Middle frontal gyrus (tissue), 1 donor: ENCODE results near the gene DOLPP1.

Experiments used
- DNase-seq: peaks from one replicate; pipeline ENCODE4 v3.0.0-alpha.2; 2015; ENCODE audit warnings: low spot score; ENCODE audit errors: extremely low spot score

The DOLPP1 gene

DNA sequence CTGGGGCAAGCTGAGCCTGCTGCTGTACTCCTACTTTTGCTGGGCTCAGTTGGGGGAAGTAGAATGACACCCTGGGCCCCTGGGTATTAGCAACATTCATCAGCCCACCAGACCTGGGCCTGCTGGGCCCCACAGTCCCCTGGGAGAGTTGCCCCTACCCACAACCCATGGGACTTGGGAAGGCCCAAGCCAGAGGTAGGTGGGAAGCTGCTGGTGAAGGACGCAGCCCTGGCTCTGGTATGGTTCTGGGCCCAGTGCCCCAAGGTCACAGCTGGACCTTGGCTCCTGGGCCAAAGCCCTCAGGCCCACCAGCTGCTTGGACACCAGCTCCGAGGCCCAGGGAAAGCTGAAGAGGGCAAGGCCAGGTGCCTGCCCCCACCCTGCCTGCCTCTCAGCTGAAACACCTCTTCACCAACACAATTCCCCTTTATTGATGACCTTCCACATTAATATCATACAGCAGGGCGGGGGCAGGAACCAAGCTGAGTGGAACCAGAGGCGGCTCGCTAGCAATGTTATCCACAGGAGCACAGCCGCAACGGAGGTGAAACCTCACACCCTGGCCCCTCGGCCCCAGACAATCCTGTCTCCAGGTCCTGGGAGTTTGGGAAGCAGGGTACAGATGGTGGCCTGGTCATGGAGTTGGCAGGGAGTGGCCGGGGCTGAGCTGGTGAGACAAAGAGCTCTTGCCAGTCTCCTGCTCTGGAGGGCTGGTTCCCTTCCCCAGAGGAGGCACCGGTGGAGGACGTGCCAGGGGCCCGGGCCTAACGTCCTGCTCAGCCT lies 13.7 kb downstream of the DOLPP1 start:
- no peak for DNase-seq

DNA sequence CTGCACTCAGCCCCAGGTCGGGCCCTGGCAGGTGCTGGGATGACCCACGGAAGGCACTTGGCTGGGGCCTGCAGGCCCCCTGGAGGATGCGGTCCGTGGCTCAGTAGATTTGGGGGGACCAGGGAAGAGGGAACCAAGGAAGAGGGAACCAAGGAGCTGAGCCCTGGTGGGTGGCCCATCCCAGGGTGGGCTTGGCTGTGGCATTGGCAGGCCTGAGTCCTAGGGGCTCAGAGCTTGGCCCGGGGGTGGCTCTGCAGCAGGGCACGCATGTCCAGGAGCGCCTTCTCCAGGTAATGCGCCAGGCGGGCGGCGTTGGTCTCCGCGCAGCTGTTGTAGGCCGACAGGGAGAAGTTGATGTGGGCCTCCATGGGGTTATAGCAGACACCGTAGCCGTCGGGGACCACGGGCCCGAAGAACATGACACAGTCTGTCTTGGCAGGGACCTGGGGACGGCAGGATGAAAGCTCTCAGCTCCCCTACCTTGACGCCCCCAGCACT lies 14.3 kb downstream of the DOLPP1 start:
- no peak for DNase-seq

DNA sequence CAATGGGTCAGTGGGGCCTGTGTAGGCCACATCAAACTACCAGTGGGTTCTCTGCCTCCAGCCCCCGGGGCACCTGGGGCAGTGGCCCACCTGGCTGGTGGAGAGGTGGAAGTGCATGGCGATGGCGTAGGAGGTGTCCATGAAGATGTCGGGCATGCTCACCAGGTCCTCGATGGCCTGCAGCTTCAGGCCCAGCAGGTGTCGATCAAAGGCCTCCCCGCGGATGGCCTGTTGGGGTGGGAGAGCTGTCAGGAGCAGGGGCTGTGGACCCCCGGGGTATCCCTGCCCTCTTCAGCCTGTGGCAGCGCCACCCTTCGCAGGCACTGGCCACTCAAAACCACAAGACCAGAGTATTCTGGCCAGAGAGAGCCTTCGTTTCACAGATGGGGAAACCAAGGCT lies 15.0 kb downstream of the DOLPP1 start:
- no peak for DNase-seq

DNA sequence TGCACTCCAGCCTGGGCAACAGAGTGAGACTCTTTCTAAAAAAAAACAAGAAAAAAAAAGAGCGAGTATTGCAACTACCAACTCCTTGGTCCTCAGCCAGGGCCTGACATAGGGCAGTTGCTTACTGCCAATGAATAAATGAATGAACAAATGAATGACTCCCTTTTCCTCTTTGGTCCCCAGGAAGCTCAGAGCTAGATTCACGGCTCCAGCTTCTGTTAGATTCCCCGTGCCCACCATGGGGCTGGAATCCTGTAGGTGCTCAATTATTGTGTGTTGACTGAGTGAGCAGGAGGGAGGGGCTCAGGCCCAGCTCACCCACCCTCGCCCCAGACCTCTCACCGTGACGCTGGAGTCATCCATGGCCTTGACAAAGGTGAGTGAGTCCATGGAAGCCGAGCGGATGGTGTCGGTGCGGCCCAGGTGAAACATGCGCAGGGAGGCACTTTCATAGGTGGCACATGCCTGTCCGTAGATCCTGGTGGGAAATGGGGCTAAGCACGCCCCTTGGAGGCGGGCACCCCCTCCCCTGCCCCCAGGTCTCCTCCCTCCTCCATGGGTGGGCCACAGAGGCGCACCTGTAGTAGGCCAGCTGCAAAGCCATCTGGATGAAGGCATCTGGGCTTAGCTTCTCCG lies 16.9 kb downstream of the DOLPP1 start:
- no peak for DNase-seq

DNA sequence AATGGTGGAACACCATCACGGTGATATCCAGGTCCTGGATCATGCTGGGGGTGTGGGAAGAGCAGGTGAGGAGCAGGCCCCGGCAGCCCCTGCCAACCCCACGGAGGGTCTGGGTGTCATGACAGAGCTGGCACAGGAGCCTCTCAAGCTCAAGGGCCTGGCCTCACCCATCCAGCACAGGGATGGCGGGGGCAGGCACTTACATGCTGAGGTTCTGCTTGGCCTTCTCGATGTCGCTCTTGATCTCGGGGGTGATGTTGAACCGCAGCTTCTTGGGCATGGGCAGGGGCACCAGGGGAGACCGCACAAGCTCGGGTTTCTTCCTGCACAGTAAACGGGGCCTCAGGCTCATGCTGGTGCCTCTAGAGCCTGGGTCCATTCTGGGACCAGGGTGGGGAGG lies 17.4 kb downstream of the DOLPP1 start:
- DNase-seq: no peak

DNA sequence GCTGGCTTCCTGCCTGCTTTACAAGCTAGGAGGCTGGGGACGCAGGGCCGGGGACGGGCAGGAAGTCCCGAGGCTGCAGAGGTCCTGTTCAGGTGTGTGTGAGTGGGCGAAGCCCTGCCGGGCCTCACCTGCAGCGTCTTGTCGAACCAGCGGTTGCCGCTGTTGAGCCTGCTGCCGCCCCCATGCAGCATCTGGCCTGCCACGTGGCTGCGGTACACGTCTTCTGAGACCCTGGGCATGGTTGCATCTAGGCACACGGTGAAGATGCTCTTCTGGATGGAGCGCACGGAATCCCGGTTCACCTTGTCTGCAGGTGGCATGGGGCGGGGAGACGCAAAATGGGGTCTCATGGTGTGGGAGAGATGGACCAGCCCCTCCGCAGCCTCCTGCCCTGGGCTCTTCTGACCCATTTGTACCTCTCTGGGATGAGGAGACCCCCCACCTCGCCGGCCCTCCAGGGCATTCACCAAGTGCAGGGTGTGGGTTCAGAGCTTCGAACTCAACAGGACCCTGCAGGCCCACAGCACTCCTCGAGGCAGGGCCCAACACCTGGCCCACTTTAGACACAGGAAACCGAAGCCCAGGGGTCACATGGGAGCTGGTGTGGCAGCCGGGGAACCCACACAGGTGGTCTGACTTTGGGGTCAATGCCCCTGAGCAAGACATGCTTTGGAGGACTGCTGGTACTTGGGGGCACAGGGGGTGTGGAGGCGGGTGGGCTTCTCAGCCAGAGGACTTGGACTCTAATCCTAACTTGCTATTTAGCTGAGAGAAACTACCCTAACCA lies 19.7 kb downstream of the DOLPP1 start:
- DNase-seq: no peak

DNA sequence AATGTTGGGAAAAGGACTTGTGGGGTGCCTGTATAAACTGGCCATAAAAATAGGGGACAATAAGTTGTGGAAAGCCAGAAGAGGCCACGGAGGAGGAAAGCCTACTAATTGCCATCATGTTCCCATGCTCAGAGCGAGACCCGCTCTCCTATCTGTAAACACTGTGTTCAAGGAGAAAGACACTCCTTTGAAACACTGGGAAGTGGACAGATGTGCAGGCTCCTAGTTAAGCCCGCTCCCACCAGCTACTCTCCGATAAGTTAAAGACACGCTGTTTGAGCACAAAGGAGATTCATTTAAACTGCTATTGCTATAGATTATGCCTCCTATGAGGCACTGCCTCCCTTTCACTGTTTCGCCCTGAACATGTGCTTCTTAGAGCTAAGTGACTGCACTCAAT lies 20.4 kb downstream of the DOLPP1 start:
- no peak for DNase-seq

DNA sequence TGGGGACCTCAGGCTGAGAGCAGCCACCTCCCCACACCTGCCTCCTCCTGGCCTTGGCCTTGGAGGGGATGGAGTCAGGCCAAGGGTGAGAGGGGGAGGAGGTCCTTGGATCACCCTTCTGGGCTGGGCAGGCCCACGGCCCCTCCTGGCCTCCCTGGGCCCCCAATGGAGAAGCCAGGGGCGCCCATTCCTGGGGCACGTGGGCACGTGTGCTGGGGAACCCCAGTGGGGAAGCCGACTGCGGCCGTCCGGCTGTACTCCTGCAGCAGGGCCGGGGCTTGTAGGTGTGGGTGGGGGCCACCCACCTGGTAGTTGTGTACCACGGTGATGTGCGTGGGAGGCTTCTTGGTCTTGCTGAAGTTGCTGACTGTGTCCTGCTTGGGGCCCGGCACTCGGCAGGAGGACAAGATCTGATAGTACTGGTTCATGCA lies 21.2 kb downstream of the DOLPP1 start:
- no peak for DNase-seq

DNA sequence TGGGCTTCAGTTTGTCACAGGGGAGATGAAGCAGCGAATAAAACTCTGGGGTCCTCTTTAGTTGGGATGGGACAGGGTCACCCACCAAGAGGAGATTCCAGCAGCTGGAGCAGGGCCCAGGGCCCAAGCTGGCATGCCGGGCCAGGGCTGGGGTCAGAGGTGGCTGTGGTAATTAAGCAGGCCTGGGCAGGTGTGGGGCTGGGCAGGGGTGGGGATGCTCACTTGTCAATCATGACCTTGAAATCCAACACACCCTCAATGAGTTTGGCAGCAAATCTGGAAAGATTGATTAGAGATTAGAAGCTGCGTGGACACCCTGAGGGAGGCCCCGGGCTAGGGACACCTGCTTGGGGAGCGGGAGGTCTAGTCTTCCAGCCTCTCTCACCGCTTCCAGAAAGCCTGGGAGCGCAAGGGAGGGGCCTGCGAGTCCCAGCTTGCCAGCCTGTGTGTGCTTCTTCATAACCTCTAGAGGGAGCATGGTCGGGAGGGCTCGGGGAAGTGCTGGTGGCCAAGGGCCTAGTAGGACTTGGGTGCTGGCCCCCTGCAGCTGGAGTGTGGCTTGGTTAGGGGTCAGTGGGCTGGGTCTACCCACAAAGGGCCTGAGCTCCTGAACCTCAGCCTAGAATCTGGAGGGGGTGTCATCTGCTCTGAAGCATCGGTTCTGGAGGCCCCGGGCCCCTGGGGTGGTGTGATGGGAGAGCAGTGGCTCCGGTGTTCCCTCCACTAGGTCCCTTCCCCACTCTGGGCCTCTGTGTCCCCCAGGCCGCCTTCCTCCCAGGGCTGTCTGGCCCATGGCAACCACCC lies 22.1 kb downstream of the DOLPP1 start:
- no peak for DNase-seq

DNA sequence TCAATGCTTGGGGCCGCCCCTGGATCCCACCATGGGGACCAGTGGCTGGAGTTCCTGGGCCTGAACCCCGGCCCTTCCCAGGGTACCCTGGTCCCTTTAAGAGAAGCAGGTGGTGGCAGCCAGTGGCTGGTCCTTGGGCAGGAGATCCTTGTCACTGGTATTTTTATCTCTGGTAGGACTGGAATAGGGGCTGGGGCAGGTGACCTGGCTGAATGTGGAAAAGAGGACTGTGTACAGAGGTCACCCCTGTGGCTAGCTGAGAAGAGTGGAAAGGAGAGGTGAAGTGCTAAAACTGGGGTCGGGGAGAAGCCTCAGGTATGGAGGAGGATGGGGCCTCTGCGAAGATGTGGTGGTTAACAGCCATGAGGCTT lies 22.7 kb downstream of the DOLPP1 start:
- no peak for DNase-seq

DNA sequence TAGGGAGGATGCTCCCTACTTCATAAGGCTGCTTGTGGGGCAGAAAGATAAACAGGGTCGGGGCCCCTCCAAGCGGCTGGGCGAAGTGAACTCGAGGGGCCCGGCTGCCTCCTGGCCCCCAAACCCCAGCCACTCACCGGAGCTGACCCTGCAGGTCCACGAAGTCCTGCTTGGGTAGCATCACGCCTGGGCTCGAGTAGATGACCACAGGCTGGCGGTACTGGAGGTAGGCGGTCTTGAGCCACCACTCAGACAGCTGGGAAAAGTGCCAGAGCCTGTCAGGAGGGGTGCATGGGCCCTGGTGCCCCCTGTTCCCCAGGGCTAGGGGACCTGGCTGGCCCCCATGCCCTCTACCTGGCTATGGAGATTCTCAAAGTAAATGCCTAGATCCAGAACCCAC lies 23.1 kb downstream of the DOLPP1 start:
- DNase-seq: no peak

DNA sequence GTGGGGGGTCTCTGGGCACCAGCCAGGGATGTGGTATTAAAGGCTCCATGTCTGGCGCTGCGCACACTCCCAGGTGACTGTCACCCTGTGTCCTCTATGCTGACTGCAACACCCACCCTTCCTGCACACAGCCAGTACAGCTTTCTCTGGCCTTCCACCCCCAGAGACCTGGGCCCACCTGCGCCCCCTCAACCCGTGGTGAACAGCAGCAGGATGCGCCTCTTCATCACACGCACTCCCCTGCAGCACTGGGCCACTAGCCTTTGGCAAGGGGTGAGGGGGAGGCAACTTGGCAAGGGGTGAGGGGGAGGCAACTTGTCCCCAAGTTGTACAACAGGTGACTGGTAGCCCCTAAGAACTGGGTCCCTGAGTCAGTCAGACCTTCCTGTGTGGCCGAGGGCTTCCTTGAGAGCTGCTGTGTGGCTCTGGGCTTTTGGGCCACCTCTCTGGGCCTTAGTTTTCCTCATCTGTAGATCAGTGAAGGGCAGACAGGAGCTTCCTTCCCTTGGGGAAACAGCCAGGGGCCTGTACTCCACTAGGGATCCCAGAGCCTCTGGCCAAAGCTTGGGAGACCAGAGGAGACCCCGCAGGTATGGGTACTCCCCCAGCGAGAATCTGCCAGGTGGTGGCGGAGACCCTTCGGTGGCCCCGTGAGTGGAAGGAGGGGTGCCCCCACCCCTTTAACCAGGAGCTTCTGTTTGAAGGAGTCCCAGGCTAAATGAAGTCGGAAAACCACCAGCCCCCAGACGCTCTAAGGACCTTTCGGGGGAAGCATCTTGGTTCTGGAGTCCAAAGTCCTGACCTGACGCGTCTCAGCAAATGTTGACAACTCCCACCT lies 25.2 kb downstream of the DOLPP1 start:
- DNase-seq: no peak

DNA sequence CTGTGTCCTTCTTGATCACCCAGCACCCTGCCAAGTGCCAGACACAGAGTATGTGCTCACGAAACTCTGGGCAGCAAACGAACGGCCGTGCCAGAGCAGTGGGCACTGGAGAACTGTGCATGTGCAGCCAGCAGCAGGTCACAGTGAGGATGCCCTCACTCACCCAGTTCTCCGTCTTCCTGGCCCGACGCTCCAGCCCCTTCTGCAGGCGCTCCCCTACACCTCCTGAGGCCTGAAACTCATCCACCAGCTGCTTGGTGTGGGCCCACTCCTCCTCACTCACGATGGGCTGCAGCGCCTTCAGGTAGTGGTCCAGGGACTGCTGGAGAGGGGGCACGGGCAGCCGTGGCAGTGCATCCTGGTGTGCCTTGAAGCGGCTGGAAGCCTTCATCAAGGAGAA lies 26.7 kb downstream of the DOLPP1 start:
- DNase-seq: no peak

DNA sequence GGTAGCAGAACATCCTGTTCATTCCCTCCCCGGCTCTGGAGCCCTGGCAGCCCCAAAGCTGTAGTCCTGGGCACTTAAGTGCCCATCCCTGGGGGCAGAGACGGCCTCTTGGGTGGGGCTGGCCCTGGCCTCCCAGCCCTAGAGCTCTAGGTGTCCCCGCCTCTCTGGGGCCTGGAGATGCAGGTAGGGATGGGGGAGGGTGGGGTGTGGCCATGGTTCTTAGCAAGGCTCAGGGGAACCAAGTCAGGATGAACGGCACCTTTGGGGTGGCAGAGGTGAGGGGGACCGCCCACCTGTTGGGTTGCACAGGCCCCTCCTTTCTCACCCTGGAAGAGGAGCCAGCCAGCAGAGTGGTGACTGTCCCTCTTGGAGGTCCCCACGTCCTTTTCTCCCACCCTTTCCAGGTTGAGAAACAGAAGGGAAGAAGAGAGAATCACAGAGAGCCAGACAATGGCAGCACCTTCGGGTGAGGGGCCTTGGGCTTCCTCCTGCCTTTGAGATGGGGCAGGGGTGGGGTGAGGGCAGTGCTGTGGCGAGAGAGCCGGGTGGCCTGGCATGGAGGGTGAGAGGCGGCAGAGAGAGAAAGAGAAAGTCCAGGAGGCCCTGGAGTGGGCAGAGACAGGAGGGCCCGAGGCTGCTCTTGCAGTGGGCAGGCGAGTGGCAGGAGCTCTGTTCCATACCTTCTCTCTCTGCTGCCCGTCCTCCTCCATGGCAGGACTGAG lies 27.3 kb downstream of the DOLPP1 start:
- no peak for DNase-seq

DNA sequence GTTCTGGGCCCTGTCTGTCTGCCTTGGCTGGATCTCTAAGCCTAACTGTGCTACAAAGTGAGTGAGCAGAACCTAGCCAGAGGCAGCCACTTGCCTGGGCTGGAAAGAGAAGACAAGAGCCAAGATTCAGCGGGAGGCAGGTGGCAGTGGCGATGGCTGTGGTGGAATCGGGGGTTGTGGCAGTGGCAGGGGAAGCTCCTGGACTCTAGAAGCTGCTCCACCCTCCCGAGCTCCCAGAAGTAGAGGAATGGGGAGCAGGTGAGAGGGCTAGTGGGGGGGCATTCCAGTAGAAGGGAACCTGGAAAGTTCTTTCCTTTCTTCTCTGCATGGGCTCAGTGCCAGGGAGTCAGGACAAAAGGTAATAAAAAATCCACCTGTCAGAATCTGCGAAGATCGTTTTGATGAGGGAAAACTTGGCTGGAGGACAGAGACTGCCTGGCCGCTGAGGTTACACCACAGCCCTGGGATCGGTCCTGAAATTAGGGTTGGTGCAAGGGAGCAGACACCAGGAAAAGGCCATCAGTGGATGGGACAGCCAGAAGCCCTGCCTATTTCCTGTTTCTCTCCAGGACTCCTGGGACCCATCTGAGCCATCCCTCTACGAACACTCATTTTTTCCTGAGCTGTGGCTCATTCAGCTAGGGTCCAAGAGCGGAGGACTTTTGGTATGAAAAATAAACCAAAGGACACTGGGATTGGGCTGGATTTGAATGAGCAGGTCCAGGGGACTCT lies 28.1 kb downstream of the DOLPP1 start:
- DNase-seq: no peak

DNA sequence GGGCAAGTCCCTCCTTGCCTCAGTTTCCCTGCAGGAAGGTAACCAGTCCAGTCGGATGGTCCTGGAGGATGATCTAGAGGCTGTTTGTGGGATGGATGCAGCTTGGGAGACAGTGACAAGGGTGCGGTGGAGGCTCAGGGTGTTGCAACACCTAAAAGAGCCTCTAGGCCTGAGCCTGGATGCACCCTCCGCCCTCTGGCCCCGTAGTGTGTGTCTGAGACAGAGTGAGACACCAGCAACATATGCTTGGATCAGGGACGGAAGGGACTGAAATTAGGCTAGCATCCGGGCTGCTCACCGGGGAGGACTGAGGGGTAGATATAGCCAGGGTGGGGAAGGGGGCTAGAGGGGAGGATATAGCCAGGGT lies 28.6 kb downstream of the DOLPP1 start:
- no peak for DNase-seq

DNA sequence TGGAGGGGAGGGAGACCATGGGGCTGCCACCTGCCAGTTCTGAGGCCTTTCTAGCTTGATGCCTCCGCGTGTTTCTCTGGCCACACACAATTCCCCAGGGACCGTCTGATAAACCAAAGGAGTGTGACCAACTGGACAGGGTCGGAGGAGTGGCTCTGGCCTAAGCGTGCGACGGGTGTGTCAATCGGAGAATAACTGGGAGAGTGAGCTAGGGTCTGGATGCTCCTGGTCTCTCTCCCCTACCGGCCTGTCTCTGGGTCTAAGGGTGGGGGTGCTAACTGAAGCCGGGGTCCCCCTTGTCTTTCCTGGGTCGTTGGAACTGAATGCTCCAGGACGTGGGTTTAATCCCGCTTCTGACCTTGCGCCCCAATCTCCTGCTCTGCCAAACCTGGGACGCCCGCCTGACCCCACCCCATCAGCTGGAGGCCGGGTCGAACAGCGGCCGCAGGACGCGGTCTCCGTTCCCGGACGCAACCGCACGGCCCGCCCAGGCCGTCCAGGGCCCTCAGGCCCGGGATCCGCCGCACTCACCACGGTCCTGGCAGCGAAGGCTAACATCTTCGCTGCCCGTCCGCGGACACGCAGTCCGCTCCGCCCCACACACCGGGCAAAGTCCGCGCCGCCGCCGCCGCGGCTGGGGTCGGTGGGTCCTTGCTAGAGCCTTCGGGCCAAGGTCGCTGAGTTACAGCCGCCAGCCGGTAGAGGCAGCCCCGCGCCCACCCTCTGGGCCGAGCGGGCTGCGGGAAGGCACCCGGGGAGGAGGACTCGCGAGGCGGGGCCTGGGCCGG lies 29.2 kb downstream of the DOLPP1 start:
- DNase-seq: no peak

DNA sequence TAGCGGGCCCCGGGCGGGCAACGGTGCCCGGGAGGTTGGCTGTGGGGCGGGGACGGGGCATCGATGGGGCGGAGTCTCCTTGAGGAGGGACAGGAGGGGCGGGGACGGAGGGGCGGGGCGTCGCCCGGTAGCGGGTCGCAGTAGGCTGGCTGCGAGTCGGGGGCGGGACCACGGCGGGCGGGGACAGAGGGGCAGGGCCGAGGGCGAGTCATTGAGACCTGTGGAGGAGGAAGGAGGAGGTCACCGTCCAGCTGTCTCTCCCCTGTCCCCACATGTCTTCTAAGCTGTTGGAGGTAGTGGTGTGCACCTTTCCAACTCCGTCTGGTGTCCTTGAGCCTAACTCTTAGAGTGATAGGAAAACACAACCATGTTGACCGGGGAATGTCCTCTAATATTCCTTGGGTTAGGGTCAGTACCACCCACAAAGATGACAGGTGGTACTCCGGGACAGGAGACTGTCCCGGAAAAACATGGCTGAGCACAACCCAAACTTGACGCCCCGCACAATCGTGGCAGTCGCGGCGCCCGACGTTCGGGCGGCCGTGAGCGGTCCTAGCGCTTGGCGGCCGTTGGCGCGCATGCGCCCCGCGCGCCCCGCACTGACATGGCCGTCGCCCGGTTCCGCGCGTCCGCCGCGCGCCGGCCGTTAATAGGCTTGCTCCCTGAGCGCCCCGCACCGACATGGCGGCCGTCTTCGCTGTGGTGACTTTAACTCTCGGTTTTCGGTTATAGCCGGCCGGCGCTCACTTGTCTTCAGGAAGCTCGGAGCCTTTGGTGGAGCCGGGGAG lies 30.0 kb downstream of the DOLPP1 start, which contains the start of the genes CRAT and PTPA:
Gene CRAT, minus strand, starts transcription at position 54 of the 788 bp plus-strand sequence. CDS start 284 bp downstream, outside the sequence.
Gene PTPA, plus strand, starts transcription at position 676 of the 788 bp plus-strand sequence. CDS start 186 bp downstream, outside the sequence.
- DNase-seq: peak; percentile 82
